NCI-H2196 treated with DMSO at 0.1 percent for 48 hours (cell line): ENCODE data around the gene PTPRN2.

Source experiments
- DNase-seq: peaks from one replicate; lab custom pipeline; 2025; ENCODE audit not compliant: unreplicated experiment; lab: John Stamatoyannopoulos, UW

Gene PTPRN2

GRCh38 chr7:157762824-157763223 lies 824.8 kb downstream of the PTPRN2 start:
- DNase-seq, result no peak

- DNase-seq, result no peak
Measured at GRCh38 chr7:157760004-157760730, 827.5 kb downstream of the PTPRN2 start.

- no peak for DNase-seq
Measured at GRCh38 chr7:157759246-157759805, 828.3 kb downstream of the PTPRN2 start.

- no peak for DNase-seq
Measured at GRCh38 chr7:157758468-157759245, 829.0 kb downstream of the PTPRN2 start.

- no peak for DNase-seq
Measured at GRCh38 chr7:157757776-157758467, 829.7 kb downstream of the PTPRN2 start.

GRCh38 chr7:157757211-157757610 lies 830.4 kb downstream of the PTPRN2 start:
- DNase-seq, result no peak

- DNase-seq, result no peak
Measured at GRCh38 chr7:157755741-157756140, 831.9 kb downstream of the PTPRN2 start.

- no peak for DNase-seq
Measured at GRCh38 chr7:157754416-157754790, 833.2 kb downstream of the PTPRN2 start.

GRCh38 chr7:157753713-157754415 lies 833.8 kb downstream of the PTPRN2 start:
- no peak for DNase-seq

GRCh38 chr7:157752832-157753291 lies 834.8 kb downstream of the PTPRN2 start:
- DNase-seq, result no peak

GRCh38 chr7:157751951-157752673 lies 835.5 kb downstream of the PTPRN2 start:
- no peak for DNase-seq

- DNase-seq, result no peak
Measured at GRCh38 chr7:157751406-157751805, 836.2 kb downstream of the PTPRN2 start.

GRCh38 chr7:157750291-157750690 lies 837.3 kb downstream of the PTPRN2 start:
- DNase-seq, result no peak

- no peak for DNase-seq
Measured at GRCh38 chr7:157745721-157746709, 841.6 kb downstream of the PTPRN2 start.

- DNase-seq, result no peak
Measured at GRCh38 chr7:157744786-157745601, 842.6 kb downstream of the PTPRN2 start.

- no peak for DNase-seq
Measured at GRCh38 chr7:157743781-157744525, 843.7 kb downstream of the PTPRN2 start.

- DNase-seq, result no peak
Measured at GRCh38 chr7:157740251-157740798, 847.3 kb downstream of the PTPRN2 start.
